ENCODE measurements around the gene DNAH17. TPM values are rescaled to one million over a fixed set of nuclear protein-coding genes. Genes with fewer than 3 reads are reported as not detected.

The DNAH17 gene
- total RNA-seq, 1 experiment from 2014 or later: 0.11 TPM

- DNase-seq (ENCODE audit: low spot score): no peak
- ChIA-PET POLR2A (ENCODE audit: low non-redundant PET) (no interaction called here), CTCF (no interaction called here)
- intact Hi-C loops (cut with micrococcal nuclease; ENCODE audit: unreplicated experiment): no loop called here
- H3K27ac ChIP-seq (ENCODE audit: low read depth, low read length, poor library complexity, severe bottlenecking): no peak overlapping the region
- no peaks in the 10 kb centered on the region for H3K36me3 ChIP-seq (ENCODE audit: insufficient read depth, low read length, poor library complexity, severe bottlenecking)
- no TSS peak for BruUV-seq (replicated peaks)
- no peak for TF ChIP-seq EZH2 (IDR thresholded peaks at IDR 0.05; ENCODE audit: borderline replicate concordance, low read depth, low read length, poor library complexity, severe bottlenecking)
- no peak for TF ChIP-seq CTCF (conservative IDR thresholded peaks at IDR 0.05; ENCODE audit: low read depth, low read length)
- H3K27me3 ChIP-seq (replicated peaks; ENCODE audit: insufficient read depth, low read depth, low read length, poor library complexity): no peaks in the 10 kb centered on the region
- no peak overlapping the region for H3K4me3 ChIP-seq (ENCODE audit: low read depth, low read length, poor library complexity, severe bottlenecking)
- H3K4me1 ChIP-seq (ENCODE audit: insufficient read depth, low read length, poor library complexity, severe bottlenecking): peaks cover 8% of the 10 kb centered on the region
- H3K9me3 ChIP-seq (ENCODE audit: low read depth, low read length, poor library complexity, severe bottlenecking): no peaks in the 10 kb centered on the region
Measured at GRCh38 chr17:78602246-78602645, 25.1 kb upstream of the DNAH17 start.

- ChIA-PET POLR2A (ENCODE audit: low non-redundant PET) (no interaction called here), CTCF (no interaction called here)
- Histone ChIP-seq H3K4me3 (ENCODE audit: low read depth, low read length, poor library complexity, severe bottlenecking) (no peak overlapping the region), H3K27ac (ENCODE audit: low read depth, low read length, poor library complexity, severe bottlenecking) (no peak overlapping the region), H3K36me3 (ENCODE audit: insufficient read depth, low read length, poor library complexity, severe bottlenecking) (no peaks in the 10 kb centered on the region), H3K9me3 (ENCODE audit: low read depth, low read length, poor library complexity, severe bottlenecking) (no peaks in the 10 kb centered on the region), H3K27me3 (replicated peaks; ENCODE audit: insufficient read depth, low read depth, low read length, poor library complexity) (no peaks in the 10 kb centered on the region), H3K4me1 (ENCODE audit: insufficient read depth, low read length, poor library complexity, severe bottlenecking) (peaks cover 10% of the 10 kb centered on the region)
- DNase-seq (ENCODE audit: low spot score): no peak
- no TSS peak for BruUV-seq (replicated peaks)
- TF ChIP-seq CTCF (conservative IDR thresholded peaks at IDR 0.05; ENCODE audit: low read depth, low read length) (no peak), EZH2 (IDR thresholded peaks at IDR 0.05; ENCODE audit: borderline replicate concordance, low read depth, low read length, poor library complexity, severe bottlenecking) (no peak)
- intact Hi-C loops (cut with micrococcal nuclease; ENCODE audit: unreplicated experiment): no loop called here
Measured at GRCh38 chr17:78601577-78602190, 24.5 kb upstream of the DNAH17 start.

GRCh38 chr17:78600181-78600721, 23.1 kb upstream of the DNAH17 start:
- no peak for DNase-seq (ENCODE audit: low spot score)
- POLR2A ChIA-PET (ENCODE audit: low non-redundant PET): no interaction called here
- no TSS peak for BruUV-seq (replicated peaks)

More at GRCh38 chr17:78600181-78600721, 23.1 kb upstream of the DNAH17 start:
- Histone ChIP-seq H3K36me3 (ENCODE audit: insufficient read depth, low read length, poor library complexity, severe bottlenecking) (no peaks in the 10 kb centered on the region), H3K27me3 (replicated peaks; ENCODE audit: insufficient read depth, low read depth, low read length, poor library complexity) (no peaks in the 10 kb centered on the region), H3K27ac (ENCODE audit: low read depth, low read length, poor library complexity, severe bottlenecking) (no peak overlapping the region), H3K4me1 (ENCODE audit: insufficient read depth, low read length, poor library complexity, severe bottlenecking) (peaks cover 12% of the 10 kb centered on the region), H3K4me3 (ENCODE audit: low read depth, low read length, poor library complexity, severe bottlenecking) (no peak overlapping the region), H3K9me3 (ENCODE audit: low read depth, low read length, poor library complexity, severe bottlenecking) (no peaks in the 10 kb centered on the region)
- intact Hi-C loops (cut with micrococcal nuclease; ENCODE audit: unreplicated experiment): no loop called here
- TF ChIP-seq CTCF (conservative IDR thresholded peaks at IDR 0.05; ENCODE audit: low read depth, low read length): no peak
- no peak for TF ChIP-seq EZH2 (IDR thresholded peaks at IDR 0.05; ENCODE audit: borderline replicate concordance, low read depth, low read length, poor library complexity, severe bottlenecking)
- CTCF ChIA-PET: no interaction called here
